Forelimb muscle (tissue), 1 donor: ENCODE results near the gene ITIH5. TPM values are rescaled to one million over a fixed set of nuclear protein-coding genes. Genes with fewer than 3 reads are reported as not detected.
"Not testable (repeated sequence)": the region's sequence is repeated elsewhere in the genome, so short reads cannot be mapped to it uniquely, and the experiment has no call there.

Source experiments
- DNase-seq: peaks from one replicate; pipeline ENCODE4 v3.0.0-alpha.2; 2013; ENCODE audit warnings: low read depth
- polyA plus RNA-seq: library from polyadenylated mRNA; unstranded; fragments of 120-200 nt; gene quantifications from one replicate; pipeline ENCODE4 v1.2.1, GENCODE V29; 2013; ENCODE audit not compliant: insufficient read length

ITIH5 gene
- polyA plus RNA-seq, result 47.8 TPM

- no peak for DNase-seq
Observed at GRCh38 chr10:7666253-7667023, at the start of gene ITIH5. ITIH5 (minus strand) TSS chr10:7666966; CDS start chr10:7666892, 74 bp downstream.

GRCh38 chr10:7715515-7715914 lies 48.7 kb upstream of the ITIH5 start:
- DNase-seq, result no peak

GRCh38 chr10:7711075-7711474 lies 44.3 kb upstream of the ITIH5 start:
- not testable (repeated sequence) for DNase-seq

GRCh38 chr10:7710446-7710845 lies 43.7 kb upstream of the ITIH5 start:
- DNase-seq, result no peak

- no peak for DNase-seq
Observed at GRCh38 chr10:7708832-7709231, 42.1 kb upstream of the ITIH5 start.

- no peak for DNase-seq
Observed at GRCh38 chr10:7707858-7708622, 41.3 kb upstream of the ITIH5 start.

- DNase-seq, result no peak
Observed at GRCh38 chr10:7707102-7707501, 40.3 kb upstream of the ITIH5 start.

- DNase-seq, result no peak
Observed at GRCh38 chr10:7706534-7707073, 39.8 kb upstream of the ITIH5 start.

GRCh38 chr10:7705341-7705740 lies 38.6 kb upstream of the ITIH5 start:
- no peak for DNase-seq

GRCh38 chr10:7704071-7705016 lies 37.6 kb upstream of the ITIH5 start:
- DNase-seq, result no peak

GRCh38 chr10:7703140-7703539 lies 36.4 kb upstream of the ITIH5 start, which contains the start of gene ITIH2:
ITIH2 (plus strand) TSS chr10:7703316; CDS start chr10:7703435, 119 bp downstream.
- no peak for DNase-seq

GRCh38 chr10:7702288-7702812 lies 35.6 kb upstream of the ITIH5 start:
- no peak for DNase-seq

- DNase-seq, result no peak
Observed at GRCh38 chr10:7701158-7701742, 34.5 kb upstream of the ITIH5 start.

- DNase-seq, result no peak
Observed at GRCh38 chr10:7700577-7701125, 33.9 kb upstream of the ITIH5 start.

- no peak for DNase-seq
Observed at GRCh38 chr10:7697426-7697825, 30.7 kb upstream of the ITIH5 start.

GRCh38 chr10:7696545-7696944 lies 29.8 kb upstream of the ITIH5 start:
- DNase-seq, result no peak

- DNase-seq, result not testable (repeated sequence)
Observed at GRCh38 chr10:7693194-7693593, 26.4 kb upstream of the ITIH5 start.

- not testable (repeated sequence) for DNase-seq
Observed at GRCh38 chr10:7692368-7692767, 25.6 kb upstream of the ITIH5 start.

GRCh38 chr10:7690885-7691597 lies 24.3 kb upstream of the ITIH5 start:
- DNase-seq, result not testable (repeated sequence)

- no peak for DNase-seq
Observed at GRCh38 chr10:7689591-7689990, 22.8 kb upstream of the ITIH5 start.
